B cell (primary cell): ENCODE measurements around the gene TSHZ1. TPM values are rescaled to one million over a fixed set of nuclear protein-coding genes. Genes with fewer than 3 reads are reported as not detected.

Experiments
- ATAC-seq: fragments of 200-7000 bp; cut with Tn5 transposase; one replicate; pipeline ENCODE4 v1.10.0; 2021; ENCODE audit warnings: low read depth, mild to moderate bottlenecking, moderate number of reproducible peaks, moderate library complexity
- CTCF ChIA-PET: fragments of 350-600 bp; sonication (Branson Sonifier 250); formaldehyde crosslinking; loops from one replicate; lab custom pipeline; 2021; ENCODE audit warnings: antibody characterized with exemption, inconsistent platforms; lab: Charles Lee
- POLR2A ChIA-PET: fragments of 350-600 bp; sonication (Branson Sonifier 250); formaldehyde crosslinking; loops from one replicate; lab custom pipeline; 2021; ENCODE audit warnings: antibody characterized with exemption; lab: Charles Lee
- DNase-seq: peaks from one replicate; pipeline ENCODE4 v3.0.0; 2013
- H2AFZ ChIP-seq: 2 replicates; pipeline ENCODE4 v1.6.1; 2012; ENCODE audit warnings: mild to moderate bottlenecking, low read depth, low read length; ENCODE audit not compliant: insufficient read depth, poor library complexity, severe bottlenecking
- H3K27ac ChIP-seq, 2 donors: 1 replicate in 1 of 2; 2 replicates in 1 of 2; pipeline ENCODE4 v1.5.1; 2012 to 2013; ENCODE audit warnings: low read length in 2 of 2, mild to moderate bottlenecking in 2 of 2, moderate library complexity in 1 of 2
- H3K27me3 ChIP-seq, 4 experiments: fragments of 200-600 bp in 1 of 4; sonication (generic) in 1 of 4; replicated peaks in 1 of 4; 1 replicate in 2 of 4; 2 replicates in 2 of 4; pipeline versions ENCODE4 v1.6.1 to v1.7.0; 2013 to 2016; ENCODE audit warnings: low read length in 3 of 4, mild to moderate bottlenecking in 2 of 4, mixed read lengths in 1 of 4, moderate library complexity in 1 of 4; ENCODE audit not compliant: insufficient read depth in 4 of 4, control insufficient read depth in 3 of 4; ENCODE audit errors: control extremely low read depth in 1 of 4
- H3K36me3 ChIP-seq, 2 experiments: replicated peaks in 1 of 2; 1 replicate in 1 of 2; 2 replicates in 1 of 2; pipeline versions ENCODE4 v1.6.1 to v1.7.1; 2013; ENCODE audit warnings: low read length in 1 of 2; ENCODE audit not compliant: insufficient read depth in 2 of 2, control insufficient read depth in 1 of 2; ENCODE audit errors: control extremely low read depth in 1 of 2, extremely low read depth in 1 of 2
- H3K4me1 ChIP-seq, 2 donors: fragments of 200-600 bp in 1 of 2; sonication (generic) in 1 of 2; 1 replicate in 1 of 2; 2 replicates in 1 of 2; pipeline versions ENCODE4 v1.5.1 to v1.6.1; 2013 to 2017; ENCODE audit warnings: low read length in 2 of 2; ENCODE audit not compliant: control insufficient read depth in 2 of 2, insufficient read depth in 2 of 2
- H3K4me2 ChIP-seq: replicated peaks from 2 replicates; pipeline ENCODE3; 2012; ENCODE audit warnings: mild to moderate bottlenecking, low read depth, low read length; ENCODE audit not compliant: poor library complexity, severe bottlenecking
- H3K4me3 ChIP-seq, 5 experiments: fragments of 200-600 bp in 1 of 5; sonication (generic) in 1 of 5; 1 replicate in 3 of 5; 2 replicates in 2 of 5; pipeline versions ENCODE4 v1.5.1 to v1.7.0; 2011 to 2016; ENCODE audit warnings: low read length in 4 of 5, mild to moderate bottlenecking in 4 of 5, low read depth in 2 of 5, control low read depth in 1 of 5, moderate library complexity in 1 of 5; ENCODE audit not compliant: insufficient read depth in 1 of 5; ENCODE audit errors: control extremely low read depth in 1 of 5, extremely low read depth in 1 of 5
- H3K79me2 ChIP-seq: fragments of 200-600 bp; sonication (generic); one replicate; pipeline ENCODE4 v1.6.0; 2016; ENCODE audit warnings: low read length; ENCODE audit not compliant: control insufficient read depth, insufficient read depth
- H3K9ac ChIP-seq: fragments of 200-600 bp; sonication (generic); 2 replicates; pipeline ENCODE4 v1.6.1; 2017; ENCODE audit warnings: mild to moderate bottlenecking, low read length, moderate library complexity
- H3K9me3 ChIP-seq, 3 donors: one replicate each; pipeline versions ENCODE4 v1.6.1 to v1.7.1; 2013; ENCODE audit warnings: low read length in 2 of 3; ENCODE audit not compliant: control insufficient read depth in 2 of 3, insufficient read depth in 1 of 3; ENCODE audit errors: control extremely low read depth in 1 of 3
- H4K20me1 ChIP-seq: 2 replicates; pipeline ENCODE4 v1.6.0; 2012; ENCODE audit warnings: mild to moderate bottlenecking, low read length; ENCODE audit not compliant: insufficient read depth, control insufficient read depth, poor library complexity, severe bottlenecking
- H3K27ac Mint-ChIP-seq: one replicate; pipeline ENCODE4 v1.8.0; 2021; ENCODE audit warnings: mixed read lengths
- H3K27me3 Mint-ChIP-seq: one replicate; pipeline ENCODE4 v1.8.0; 2021; ENCODE audit warnings: mixed read lengths
- H3K4me1 Mint-ChIP-seq: one replicate; pipeline ENCODE4 v1.8.0; 2021; ENCODE audit warnings: mixed read lengths
- H3K4me3 Mint-ChIP-seq: one replicate; pipeline ENCODE4 v1.8.0; 2021; ENCODE audit warnings: mixed read lengths
- H3K9me3 Mint-ChIP-seq: one replicate; pipeline ENCODE4 v1.8.0; 2022; ENCODE audit warnings: mixed read lengths; ENCODE audit not compliant: insufficient read depth
- EZH2 ChIP-seq: IDR thresholded peaks from 2 replicates; pipeline ENCODE4 v1.6.1; 2012; ENCODE audit warnings: borderline replicate concordance, low read depth, mild to moderate bottlenecking, moderate library complexity, low read length; ENCODE audit not compliant: insufficient read depth, poor library complexity, severe bottlenecking
- WGBS: methylation state at CpG from one replicate; pipeline ENCODE4 v1.1.5; 2013; ENCODE audit warnings: missing lambda C conversion rate; ENCODE audit not compliant: insufficient coverage; 5-methylcytosine and 5-hydroxymethylcytosine counted together
- intact Hi-C: fragments of 100-400 bp; cut with micrococcal nuclease; formaldehyde crosslinking; loops from one replicate; pipeline ENCODE4 v1.10.0; 2022
- polyA plus RNA-seq: library from polyadenylated mRNA; depleted of rRNA; stranded (reverse); fragments of >200 nt; gene quantifications from 2 replicates; pipeline ENCODE4 v1.2.3, GENCODE V29; 2012
- total RNA-seq, 2 donors: library from RNA; stranded (reverse); fragments of 120-200 nt in 1 of 2; gene quantifications; 1 replicate in 1 of 2; 2 replicates in 1 of 2; pipeline versions ENCODE4 v1.2.3 to v1.2.4, GENCODE V29; 2013 to 2022
- TF ChIP-seq, protein P1 (sequence below): fragments of 200-600 bp; IDR thresholded peaks from one replicate; pipeline ENCODE4 v1.8.0; 2022; ENCODE audit warnings: antibody characterized with exemption, mild to moderate bottlenecking

The TSHZ1 gene
- total and polyA plus RNA-seq, 2 donors (not counting 1 experiment from before 2014, with no cell fraction given): 5.3 to 9.8 TPM

DNA sequence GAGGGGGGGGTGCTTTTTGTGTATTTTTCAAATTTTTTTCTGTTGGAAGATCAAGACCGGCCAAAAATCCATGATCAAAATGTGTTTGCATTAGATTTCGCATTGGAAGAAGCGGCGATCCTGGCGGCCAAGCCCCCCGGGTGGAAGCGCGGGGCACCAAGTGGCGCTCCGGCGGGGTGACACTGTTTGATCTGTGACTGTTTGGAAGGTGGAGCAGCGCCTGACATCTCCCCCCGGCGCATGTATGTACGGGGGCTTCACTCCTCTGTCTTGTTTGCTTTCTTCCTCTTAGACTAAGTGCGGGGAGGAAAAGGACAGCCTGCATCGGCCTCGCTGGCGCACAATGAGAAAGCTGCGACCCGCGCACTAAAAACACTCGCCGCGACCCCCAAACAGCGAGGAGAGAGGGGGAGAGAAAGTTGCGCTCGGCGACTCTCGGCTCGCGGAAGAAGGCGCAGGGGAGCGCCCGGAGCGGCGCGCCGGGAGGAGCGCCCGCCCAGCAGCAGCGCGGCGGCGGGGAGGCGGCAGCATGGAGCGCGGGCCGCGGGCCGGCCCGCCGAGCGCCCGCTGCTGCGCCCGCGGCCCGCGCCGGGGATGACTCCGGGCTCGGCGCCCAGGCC lies 515 bp downstream of the TSHZ1 start:
- CTCF ChIA-PET: no interaction called here
- Histone ChIP-seq H3K79me2 (peaks cover 34% of the 10 kb centered on the region), H3K36me3 (no peaks in the 10 kb centered on the region), H3K27me3 (peaks cover 0 to under 1% (median 0%) of the 10 kb centered on the region in 4 experiments), H4K20me1 (peaks cover 20% of the 10 kb centered on the region), H3K4me1 (peaks cover 29 to 38% of the 10 kb centered on the region in 2 donors), H3K27ac (peak overlapping the region in 1 of 2 donors; percentile 80), H3K9me3 (no peaks in the 10 kb centered on the region), H3K9ac (peak overlapping the region; percentile 84), H3K4me3 (peak overlapping the region; percentile 73 to 90 (median 84)), H3K4me2 (peak overlapping the region; percentile 85), H2AFZ (peak overlapping the region; percentile 92)
- Mint-ChIP-seq H3K27me3 (peaks cover 9% of the 10 kb centered on the region), H3K27ac (peak overlapping the region; percentile 87), H3K4me1 (peaks cover 55% of the 10 kb centered on the region), H3K9me3 (no peaks in the 10 kb centered on the region), H3K4me3 (peak overlapping the region; percentile 98)
- intact Hi-C loops: loop anchor here (5.0 to 10.0 kb wide), 2 partner anchors 714 to 1284 kb away; partner anchors contain the start of genes CNDP2 and ZNF516
- WGBS: 0% methylated on average over 64 of the region's 64 CpGs
- DNase-seq (peak; percentile 65), ATAC-seq (peak; percentile 10)
- TF ChIP-seq, protein P1, sequence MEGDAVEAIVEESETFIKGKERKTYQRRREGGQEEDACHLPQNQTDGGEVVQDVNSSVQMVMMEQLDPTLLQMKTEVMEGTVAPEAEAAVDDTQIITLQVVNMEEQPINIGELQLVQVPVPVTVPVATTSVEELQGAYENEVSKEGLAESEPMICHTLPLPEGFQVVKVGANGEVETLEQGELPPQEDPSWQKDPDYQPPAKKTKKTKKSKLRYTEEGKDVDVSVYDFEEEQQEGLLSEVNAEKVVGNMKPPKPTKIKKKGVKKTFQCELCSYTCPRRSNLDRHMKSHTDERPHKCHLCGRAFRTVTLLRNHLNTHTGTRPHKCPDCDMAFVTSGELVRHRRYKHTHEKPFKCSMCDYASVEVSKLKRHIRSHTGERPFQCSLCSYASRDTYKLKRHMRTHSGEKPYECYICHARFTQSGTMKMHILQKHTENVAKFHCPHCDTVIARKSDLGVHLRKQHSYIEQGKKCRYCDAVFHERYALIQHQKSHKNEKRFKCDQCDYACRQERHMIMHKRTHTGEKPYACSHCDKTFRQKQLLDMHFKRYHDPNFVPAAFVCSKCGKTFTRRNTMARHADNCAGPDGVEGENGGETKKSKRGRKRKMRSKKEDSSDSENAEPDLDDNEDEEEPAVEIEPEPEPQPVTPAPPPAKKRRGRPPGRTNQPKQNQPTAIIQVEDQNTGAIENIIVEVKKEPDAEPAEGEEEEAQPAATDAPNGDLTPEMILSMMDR: no peak
- TF ChIP-seq EZH2: no peak
- POLR2A ChIA-PET: interaction anchor here (0.7 to 0.8 kb wide), 3 partner anchors 34 to 1612 kb away, joined by 4 to 9 read pairs (median 6); no protein-coding TSS in a partner anchor

DNA sequence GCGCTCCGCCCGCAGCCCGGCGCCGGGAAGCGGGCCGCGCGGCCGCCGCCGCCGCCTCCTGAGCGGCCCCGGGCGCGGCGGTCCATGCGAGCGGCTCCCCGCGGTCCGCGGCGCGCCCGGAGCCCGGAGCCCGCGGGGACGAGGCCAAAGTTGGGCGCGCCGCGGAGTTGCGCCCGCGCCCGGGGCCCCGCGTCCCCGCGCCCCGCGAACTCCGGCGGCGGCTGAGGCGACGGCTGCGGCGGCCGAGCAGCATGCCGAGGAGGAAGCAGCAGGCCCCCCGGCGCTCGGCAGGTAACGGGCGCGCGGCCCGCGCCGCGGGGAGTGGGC lies 992 bp downstream of the TSHZ1 start:
- H3K9me3 ChIP-seq: no peaks in the 10 kb centered on the region
- Mint-ChIP-seq H3K4me1 (peaks cover 55% of the 10 kb centered on the region), H3K9me3 (no peaks in the 10 kb centered on the region), H3K27ac (no peak overlapping the region), H3K27me3 (peaks cover 7% of the 10 kb centered on the region), H3K4me3 (peak overlapping the region; percentile 82)
- DNase-seq (no peak), ATAC-seq (no peak)
- peak overlapping the region in 3 of 5 experiments; percentile 47 to 61 (median 60) for H3K4me3 ChIP-seq
- peak overlapping the region; percentile 79 for H3K4me2 ChIP-seq
- peaks cover 33 to 42% of the 10 kb centered on the region in 2 donors for H3K4me1 ChIP-seq
- TF ChIP-seq EZH2: no peak
- TF ChIP-seq, protein P1: no peak
- H3K27ac ChIP-seq: no peak overlapping the region
- CTCF ChIA-PET: no interaction called here
- intact Hi-C loops: loop anchor here (5.0 to 10.0 kb wide), 2 partner anchors 714 to 1283 kb away; partner anchors contain the start of genes CNDP2 and ZNF516
- H3K9ac ChIP-seq: peak overlapping the region; percentile 61
- peaks cover 15% of the 10 kb centered on the region for H4K20me1 ChIP-seq
- under 1% methylated on average over 66 of the region's 66 CpGs for WGBS
- peak overlapping the region; percentile 67 for H2AFZ ChIP-seq
- POLR2A ChIA-PET: no interaction called here
- H3K27me3 ChIP-seq: no peaks in the 10 kb centered on the region
- H3K79me2 ChIP-seq: peaks cover 36% of the 10 kb centered on the region
- H3K36me3 ChIP-seq: no peaks in the 10 kb centered on the region
